Lower leg skin (tissue), 4 donors: ENCODE results near the gene ALOXE3. TPM values are rescaled to one million over a fixed set of nuclear protein-coding genes. Genes with fewer than 3 reads are reported as not detected.

Experiments used
- DNase-seq, 2 donors: peaks; one replicate each; pipeline ENCODE4 v3.0.0-alpha.2; 2019; ENCODE audit warnings: low spot score in 2 of 2
- H3K4me3 ChIP-seq: fragments of 200-600 bp; sonication (generic); 2 replicates; pipeline ENCODE4 v1.5.1; 2017; ENCODE audit warnings: mild to moderate bottlenecking, low read depth; ENCODE audit not compliant: poor library complexity, severe bottlenecking
- POLR2A ChIP-seq, 2 donors: fragments of 450-650 bp; IDR thresholded peaks; one replicate each; pipeline ENCODE4 v1.6.1; 2016 to 2017; ENCODE audit warnings: antibody characterized with exemption in 2 of 2, mild to moderate bottlenecking in 1 of 2, moderate library complexity in 1 of 2
- WGBS, 2 donors: methylation state at CpG; one replicate each; pipeline ENCODE4 v1.1.5; 2018; 5-methylcytosine and 5-hydroxymethylcytosine counted together
- intact Hi-C: fragments of 100-400 bp; cut with DNase I; formaldehyde crosslinking; loops from one replicate; pipeline ENCODE4 v1.15.0; 2023; ENCODE audit warnings: low total_unique reads
- total RNA-seq, 4 donors: library from RNA; depleted of rRNA; stranded (reverse); fragments of >200 nt; gene quantifications; one replicate each; pipeline ENCODE4 v1.1.0, GENCODE V29; 2016
- TF ChIP-seq, protein P1 (sequence below), 3 donors: fragments of 450-650 bp; IDR thresholded peaks; one replicate each; pipeline ENCODE4 v1.5.1; 2016; ENCODE audit warnings: antibody characterized with exemption in 3 of 3, mild to moderate bottlenecking in 3 of 3, moderate library complexity in 2 of 3

The ALOXE3 gene
- total RNA-seq, 4 donors from 2014 or later = 73.8 to 143 (median 88.2) TPM

DNA sequence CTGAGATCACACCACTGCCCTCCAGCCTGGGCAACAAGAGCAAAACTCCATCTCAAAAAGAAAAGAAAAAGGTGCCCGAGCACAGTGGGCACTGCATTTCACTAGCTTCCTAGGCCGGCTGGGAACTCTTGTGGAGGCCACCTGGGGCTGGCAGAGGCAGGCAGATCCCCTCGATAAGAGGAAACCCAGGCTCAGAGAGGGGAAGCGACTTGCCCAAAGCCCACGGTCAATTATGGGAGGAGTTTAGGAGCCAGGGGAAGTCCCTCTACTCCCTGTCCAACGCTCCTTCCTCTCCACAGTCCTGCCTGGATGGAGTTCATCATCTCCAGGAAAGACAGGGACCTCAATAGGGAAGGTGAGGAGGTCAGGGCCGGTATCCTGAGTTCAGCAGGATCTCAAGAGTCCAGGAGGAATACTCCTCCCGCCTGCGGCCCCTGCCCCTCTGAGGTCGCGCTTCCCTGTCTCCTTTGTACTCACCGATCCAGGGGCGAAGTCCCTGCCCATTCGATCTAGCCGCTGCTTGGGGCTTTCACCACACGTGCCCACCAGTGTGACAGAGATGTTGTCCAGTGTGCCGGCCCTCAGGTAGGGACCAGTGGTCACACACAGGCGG lies 841 bp downstream of the ALOXE3 start:
- H3K4me3 ChIP-seq = no peak overlapping the region
- TF ChIP-seq POLR2A (IDR thresholded peaks at IDR 0.05) = no peak
- TF ChIP-seq, protein P1, sequence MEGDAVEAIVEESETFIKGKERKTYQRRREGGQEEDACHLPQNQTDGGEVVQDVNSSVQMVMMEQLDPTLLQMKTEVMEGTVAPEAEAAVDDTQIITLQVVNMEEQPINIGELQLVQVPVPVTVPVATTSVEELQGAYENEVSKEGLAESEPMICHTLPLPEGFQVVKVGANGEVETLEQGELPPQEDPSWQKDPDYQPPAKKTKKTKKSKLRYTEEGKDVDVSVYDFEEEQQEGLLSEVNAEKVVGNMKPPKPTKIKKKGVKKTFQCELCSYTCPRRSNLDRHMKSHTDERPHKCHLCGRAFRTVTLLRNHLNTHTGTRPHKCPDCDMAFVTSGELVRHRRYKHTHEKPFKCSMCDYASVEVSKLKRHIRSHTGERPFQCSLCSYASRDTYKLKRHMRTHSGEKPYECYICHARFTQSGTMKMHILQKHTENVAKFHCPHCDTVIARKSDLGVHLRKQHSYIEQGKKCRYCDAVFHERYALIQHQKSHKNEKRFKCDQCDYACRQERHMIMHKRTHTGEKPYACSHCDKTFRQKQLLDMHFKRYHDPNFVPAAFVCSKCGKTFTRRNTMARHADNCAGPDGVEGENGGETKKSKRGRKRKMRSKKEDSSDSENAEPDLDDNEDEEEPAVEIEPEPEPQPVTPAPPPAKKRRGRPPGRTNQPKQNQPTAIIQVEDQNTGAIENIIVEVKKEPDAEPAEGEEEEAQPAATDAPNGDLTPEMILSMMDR (IDR thresholded peaks at IDR 0.05) = no peak
- intact Hi-C loops = no loop called here
- 20 to 28% methylated on average over 18 of the region's 18 CpGs for WGBS, 2 donors
- DNase-seq = no peak

DNA sequence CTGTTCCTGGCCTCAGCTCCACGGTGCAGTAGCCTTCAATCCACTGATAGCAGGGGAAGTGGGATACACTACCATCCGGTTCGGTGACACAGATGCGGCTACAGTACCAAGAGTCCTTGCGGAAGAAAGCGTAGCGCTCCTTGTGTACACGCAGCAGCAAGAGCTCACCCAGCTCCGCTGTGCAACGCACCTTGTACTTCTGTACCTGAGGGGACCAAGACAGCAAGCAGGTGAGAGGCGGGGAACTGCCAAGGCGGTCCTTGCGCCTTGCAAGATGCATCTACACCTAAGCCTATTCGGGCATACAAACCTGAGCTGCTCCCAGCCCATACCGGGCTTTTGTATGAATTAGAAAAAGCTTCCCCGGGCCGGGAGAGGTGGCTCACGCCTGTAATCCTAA lies 1.5 kb downstream of the ALOXE3 start:
- no peak overlapping the region for H3K4me3 ChIP-seq
- WGBS, 2 donors = 66 to 73% methylated on average over 18 of the region's 18 CpGs
- intact Hi-C loops = no loop called here
- DNase-seq = no peak
- TF ChIP-seq, protein P1 (IDR thresholded peaks at IDR 0.05) = no peak
- TF ChIP-seq POLR2A (IDR thresholded peaks at IDR 0.05) = no peak

DNA sequence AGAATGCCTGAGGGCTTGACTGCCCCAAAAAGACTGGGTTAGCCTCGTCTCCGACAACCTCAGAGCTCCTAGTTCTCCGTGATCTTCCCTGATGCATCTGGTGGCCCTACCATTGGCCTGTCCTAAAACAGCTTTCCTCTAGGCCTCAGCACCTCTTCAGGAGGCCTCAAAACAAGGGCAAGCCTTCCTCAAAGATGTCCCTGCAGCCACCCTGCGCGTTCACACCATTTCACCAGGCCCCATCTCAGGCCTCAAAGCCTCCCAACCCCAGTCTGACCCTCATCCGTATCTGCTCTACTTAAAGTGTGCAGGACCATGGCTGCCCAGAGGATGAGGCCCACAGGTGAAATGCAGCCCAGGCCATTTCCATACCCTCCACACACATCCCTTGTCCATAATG lies 7.4 kb downstream of the ALOXE3 start:
- H3K4me3 ChIP-seq = no peak overlapping the region
- DNase-seq = no peak
- intact Hi-C loops = no loop called here
- WGBS, 2 donors = 95 to 100% methylated on average over 6 of the region's 6 CpGs
- TF ChIP-seq, protein P1 (IDR thresholded peaks at IDR 0.05) = no peak
- no peak for TF ChIP-seq POLR2A (IDR thresholded peaks at IDR 0.05)

DNA sequence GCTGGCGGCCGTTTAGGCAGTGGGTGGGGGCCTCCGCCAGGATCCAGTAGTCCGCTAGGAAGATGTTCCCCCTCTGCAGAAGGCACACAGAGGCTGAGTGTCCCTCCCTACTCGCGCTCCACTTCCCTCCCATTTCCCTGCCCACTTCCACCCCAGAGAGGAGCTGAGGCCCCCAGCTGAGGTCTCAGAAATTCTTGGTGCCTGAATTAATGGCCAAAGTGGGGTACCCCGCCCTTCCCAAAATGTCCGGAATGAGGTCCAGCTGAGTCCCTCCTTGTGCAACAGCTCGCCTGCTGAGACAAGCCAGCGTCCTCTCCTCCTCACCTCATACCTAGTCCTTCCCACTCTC lies 7.9 kb downstream of the ALOXE3 start:
- intact Hi-C loops = no loop called here
- WGBS, 2 donors = 20 to 23% methylated on average over 9 to 10 of the region's 10 CpGs
- DNase-seq = no peak
- no peak for TF ChIP-seq POLR2A (IDR thresholded peaks at IDR 0.05)
- TF ChIP-seq, protein P1 (IDR thresholded peaks at IDR 0.05) = no peak
- H3K4me3 ChIP-seq = no peak overlapping the region

DNA sequence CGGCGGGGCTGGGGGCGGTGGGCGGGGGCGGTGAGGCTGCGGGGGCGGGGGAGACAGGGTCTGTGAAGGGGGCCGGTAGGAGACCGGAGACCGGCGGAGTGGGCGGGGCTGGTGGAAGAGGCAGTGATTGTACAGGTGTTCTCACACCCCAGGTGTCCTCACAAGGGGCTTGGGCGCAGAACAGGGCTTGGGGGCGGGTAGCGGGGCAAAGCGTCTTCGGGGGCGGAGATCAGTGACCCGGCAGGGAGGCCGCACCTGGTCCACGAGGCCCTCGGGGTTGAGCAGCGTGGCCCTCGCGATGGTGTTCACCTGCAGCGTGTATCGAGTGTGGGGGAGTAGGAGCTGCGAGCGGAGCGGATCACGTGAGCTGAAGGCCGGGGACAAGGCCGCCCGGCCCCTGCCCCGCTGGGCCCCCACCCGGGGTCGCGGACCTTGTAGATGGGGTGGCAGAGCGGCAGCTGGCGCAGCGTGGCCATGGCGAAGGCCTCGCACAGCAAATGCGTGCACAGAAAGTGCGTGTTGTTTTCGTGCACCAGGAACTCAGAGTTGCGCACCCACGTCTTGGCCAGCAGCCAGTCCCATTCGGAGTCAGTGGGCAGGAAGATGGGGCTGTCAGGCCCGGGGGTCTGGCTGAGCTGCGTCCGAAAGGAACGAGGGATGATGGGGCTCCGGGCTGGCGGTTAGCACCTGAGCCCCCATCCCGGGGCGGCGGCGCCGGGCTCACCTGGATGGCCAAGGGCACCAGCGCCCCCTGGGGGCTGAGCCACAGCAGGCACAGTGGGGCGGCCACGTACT lies 8.5 kb downstream of the ALOXE3 start:
- no peak overlapping the region for H3K4me3 ChIP-seq
- WGBS, 2 donors = 8 to 10% methylated on average over 31 to 37 of the region's 63 CpGs
- DNase-seq = peak in 1 of 2 donors; percentile 91
- intact Hi-C loops = no loop called here
- no peak for TF ChIP-seq POLR2A (IDR thresholded peaks at IDR 0.05)
- TF ChIP-seq, protein P1 (IDR thresholded peaks at IDR 0.05) = peak in 1 of 3 donors; percentile 64
